GM18505 (cell line): ENCODE data around the gene NPTX2.
A peak's percentile ranks its signal among the peaks of the same experiment; 100 is the strongest.

Experiments
- ATAC-seq: cut with Tn5 transposase; IDR thresholded peaks from one replicate; pipeline ENCODE4 v1.9.1; 2021; ENCODE audit not compliant: unreplicated experiment
- POLR2A ChIP-seq: IDR thresholded peaks from 4 replicates; pipeline ENCODE4 v1.6.1; 2011; ENCODE audit warnings: borderline replicate concordance; ENCODE audit not compliant: insufficient read depth, insufficient read length; ENCODE audit errors: extremely low read depth

The NPTX2 gene

DNA sequence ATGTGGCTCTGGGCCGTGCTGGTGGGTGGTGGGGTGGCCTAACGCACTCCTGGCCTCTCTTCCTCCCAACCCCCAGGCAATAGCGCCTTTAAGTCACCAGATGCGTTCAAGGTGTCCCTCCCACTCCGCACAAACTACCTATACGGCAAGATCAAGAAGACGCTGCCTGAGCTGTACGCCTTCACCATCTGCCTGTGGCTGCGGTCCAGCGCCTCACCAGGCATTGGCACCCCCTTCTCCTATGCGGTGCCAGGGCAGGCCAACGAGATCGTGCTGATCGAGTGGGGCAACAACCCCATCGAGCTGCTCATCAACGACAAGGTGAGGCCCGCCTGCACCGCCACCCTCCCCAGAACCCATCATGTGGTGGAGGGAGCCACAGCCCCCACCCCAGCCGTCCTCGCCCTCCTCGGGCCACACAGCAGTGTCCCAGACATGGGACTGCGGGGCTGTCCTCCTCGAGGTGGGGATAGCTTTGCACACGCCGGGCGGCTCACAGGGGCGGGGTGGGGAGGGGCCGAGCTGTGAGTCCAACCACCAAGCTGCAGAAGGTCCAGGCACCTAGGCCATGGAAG is 7.8 kb downstream of the NPTX2 start:
- TF ChIP-seq POLR2A = no peak
- ATAC-seq = no peak

DNA sequence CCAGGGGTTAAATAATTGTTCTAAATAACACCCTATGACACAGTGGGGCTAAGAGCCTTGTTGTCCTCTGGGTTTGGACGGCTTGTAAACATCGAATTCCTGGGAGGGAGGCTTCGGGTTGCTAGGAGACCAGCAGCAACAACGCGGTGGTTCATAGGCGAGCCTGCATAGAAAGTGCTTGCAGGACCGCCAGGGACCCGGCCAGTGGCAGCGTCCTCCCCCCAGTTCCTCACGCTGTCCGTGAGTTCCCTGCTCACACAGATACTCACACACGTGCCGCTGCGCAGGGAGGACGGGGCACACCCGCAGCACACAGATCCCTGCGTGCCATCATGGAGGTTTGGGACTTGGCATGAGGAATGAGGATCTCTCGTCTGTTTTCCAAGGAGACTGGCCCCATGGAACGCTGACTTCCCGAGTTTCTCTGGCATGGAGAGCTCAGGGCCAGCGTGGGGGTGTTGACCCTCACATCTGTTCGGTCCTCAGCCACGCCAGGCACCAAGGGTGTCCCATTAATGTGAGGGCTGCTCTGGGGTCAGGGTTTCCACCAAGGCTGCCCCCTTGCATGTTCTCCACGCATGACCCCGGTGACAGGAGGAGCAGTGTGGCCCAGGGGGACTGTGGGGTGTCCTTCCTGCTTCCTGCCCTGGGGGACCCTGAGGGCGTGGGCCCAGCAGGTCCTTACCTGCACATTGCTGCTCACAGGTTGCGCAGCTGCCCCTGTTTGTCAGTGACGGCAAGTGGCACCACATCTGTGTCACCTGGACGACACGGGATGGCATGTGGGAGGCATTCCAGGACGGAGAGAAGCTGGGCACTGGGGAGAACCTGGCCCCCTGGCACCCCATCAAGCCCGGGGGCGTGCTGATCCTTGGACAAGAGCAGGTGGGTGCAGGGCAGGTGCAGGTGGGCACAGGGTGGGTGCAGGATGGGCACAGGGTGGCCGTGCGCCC is 9.7 kb downstream of the NPTX2 start:
- ATAC-seq = no peak
- no peak for TF ChIP-seq POLR2A

DNA sequence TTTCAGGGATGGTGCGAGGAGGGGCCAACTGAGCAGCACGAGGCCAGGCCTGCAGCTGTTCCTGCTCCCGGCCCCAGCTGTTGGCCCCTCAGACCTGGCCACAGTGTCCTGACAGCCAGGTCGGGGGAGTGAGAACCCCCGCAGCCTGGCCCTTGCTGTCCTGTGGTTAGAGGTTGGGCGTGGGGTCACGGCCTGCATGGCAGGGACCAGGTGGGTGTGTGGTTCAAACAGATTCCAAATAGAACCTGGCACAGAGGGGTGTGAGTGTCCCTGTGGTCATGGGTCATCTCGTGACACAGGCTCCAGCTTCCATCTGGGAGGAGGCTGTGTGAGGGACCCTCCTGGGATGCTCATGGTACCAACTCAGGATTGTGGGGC is 10.3 kb downstream of the NPTX2 start:
- TF ChIP-seq POLR2A = no peak

DNA sequence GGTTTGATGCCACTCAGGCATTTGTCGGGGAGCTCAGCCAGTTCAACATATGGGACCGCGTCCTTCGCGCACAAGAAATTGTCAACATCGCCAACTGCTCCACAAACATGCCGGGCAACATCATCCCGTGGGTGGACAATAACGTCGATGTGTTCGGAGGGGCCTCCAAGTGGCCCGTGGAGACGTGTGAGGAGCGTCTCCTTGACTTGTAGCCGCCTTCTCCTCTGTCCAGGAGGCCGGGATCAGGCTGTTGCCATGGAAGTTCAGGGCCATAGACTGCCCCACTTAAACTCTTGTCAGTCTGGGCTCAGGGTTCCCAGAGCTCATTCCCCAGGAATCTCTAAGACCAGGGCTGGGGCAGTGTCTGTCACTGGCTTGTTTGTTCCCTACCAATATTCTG is 11.3 kb downstream of the NPTX2 start:
- no peak for TF ChIP-seq POLR2A
- ATAC-seq = no peak

More for the DNA sequence above, 10.3 kb downstream of the NPTX2 start:
- no peak for ATAC-seq

DNA sequence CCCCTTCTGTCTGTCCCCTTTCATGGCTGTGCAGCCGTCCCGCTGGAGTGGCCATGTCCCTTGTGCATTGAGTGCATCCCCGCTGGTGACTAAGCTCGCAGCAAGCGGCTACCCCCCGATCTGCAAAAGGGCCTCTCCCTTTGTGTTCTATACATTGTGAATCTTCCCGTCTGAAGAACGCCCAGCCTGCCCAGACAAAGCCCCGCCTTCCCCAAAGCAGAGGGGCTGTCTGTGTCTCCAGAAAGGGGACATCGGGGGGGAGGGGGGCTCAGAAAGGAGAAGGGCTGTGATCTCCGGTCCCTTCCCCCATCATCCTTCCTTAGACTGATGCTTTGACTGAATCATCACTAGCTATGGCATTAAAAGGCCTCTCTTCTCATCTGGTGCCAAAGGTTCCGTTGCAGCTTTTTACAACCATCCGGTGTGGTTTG is 11.9 kb downstream of the NPTX2 start:
- ATAC-seq = no peak
- TF ChIP-seq POLR2A = no peak

DNA sequence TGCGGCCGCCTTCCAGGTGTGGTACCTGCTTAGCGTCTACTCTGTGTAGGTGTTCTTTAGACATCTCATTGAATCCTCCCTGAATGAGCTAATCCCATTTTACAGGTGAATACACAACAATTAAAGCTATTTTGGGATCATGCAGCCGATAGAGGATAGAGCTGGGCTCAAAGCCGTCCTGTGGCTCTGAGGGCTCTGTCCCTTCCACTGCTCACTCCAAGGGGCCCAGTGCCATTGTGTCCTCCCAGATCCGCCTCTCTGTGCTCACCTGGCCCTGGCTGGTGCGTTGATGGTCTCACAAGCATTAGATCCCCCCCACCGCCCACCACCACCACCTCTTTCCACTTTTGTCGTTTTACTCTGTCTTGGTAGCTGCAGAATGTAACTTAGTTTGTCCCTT is 13.1 kb downstream of the NPTX2 start:
- no peak for ATAC-seq
- TF ChIP-seq POLR2A = no peak

DNA sequence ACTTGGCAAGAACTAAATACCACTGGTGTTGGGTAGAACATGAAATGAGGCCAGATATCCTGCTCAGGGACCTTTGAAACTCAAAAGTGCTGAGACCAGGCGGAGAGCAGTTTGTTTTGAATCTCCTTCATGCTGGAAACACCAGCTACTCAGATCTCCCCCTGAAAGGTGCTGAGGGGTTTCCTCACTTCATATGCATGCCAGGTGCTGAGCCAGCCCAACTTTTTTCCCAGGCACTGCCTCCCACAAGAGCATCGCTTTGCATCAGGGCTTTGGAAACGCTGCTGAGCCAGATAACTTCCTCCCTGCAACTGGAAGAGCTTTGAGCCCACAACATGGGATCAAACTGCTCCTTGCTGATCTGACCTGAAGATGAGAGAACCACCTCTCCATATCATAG is 13.7 kb downstream of the NPTX2 start:
- no peak for ATAC-seq
- TF ChIP-seq POLR2A = no peak

DNA sequence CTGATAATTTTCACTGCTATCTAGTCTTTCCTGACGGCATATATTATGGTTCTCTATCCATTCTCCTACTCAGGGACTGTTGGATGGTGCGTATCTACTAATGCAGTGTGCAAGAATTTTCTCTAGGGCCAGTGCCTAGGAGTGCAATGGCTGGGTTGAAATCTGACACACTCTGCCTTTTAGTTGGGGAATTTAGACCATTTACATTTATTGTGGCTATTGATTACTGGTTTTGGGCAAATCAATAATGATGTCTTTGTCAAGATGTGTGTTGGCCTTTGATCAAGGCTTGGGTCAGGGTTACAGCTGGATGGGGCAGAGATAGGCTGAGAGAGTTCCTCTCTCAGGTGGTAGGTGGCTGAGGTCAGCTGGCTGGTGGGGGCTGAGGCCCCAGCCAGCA is 21.8 kb downstream of the NPTX2 start:
- no peak for TF ChIP-seq POLR2A
- ATAC-seq = no peak

DNA sequence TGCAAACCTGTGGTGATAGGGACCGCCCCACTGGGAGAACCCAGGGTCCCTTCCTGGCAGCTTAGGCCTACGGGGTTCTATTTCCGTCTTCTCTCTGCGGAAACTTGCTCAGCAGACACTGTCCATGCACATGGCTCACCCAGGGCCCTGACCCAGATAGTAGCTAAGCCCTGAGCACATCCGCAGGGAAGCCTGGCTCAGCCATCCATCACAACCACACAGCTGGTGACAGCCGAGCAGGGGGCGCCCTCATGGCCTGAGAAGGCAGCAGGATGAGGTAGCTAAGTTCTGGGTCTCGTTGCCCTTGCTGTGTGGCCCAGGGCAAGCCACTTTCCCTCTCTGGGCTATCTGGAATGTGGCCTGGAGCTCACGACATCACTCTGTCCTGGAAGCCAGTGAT is 23.3 kb downstream of the NPTX2 start:
- no peak for TF ChIP-seq POLR2A
- no peak for ATAC-seq

DNA sequence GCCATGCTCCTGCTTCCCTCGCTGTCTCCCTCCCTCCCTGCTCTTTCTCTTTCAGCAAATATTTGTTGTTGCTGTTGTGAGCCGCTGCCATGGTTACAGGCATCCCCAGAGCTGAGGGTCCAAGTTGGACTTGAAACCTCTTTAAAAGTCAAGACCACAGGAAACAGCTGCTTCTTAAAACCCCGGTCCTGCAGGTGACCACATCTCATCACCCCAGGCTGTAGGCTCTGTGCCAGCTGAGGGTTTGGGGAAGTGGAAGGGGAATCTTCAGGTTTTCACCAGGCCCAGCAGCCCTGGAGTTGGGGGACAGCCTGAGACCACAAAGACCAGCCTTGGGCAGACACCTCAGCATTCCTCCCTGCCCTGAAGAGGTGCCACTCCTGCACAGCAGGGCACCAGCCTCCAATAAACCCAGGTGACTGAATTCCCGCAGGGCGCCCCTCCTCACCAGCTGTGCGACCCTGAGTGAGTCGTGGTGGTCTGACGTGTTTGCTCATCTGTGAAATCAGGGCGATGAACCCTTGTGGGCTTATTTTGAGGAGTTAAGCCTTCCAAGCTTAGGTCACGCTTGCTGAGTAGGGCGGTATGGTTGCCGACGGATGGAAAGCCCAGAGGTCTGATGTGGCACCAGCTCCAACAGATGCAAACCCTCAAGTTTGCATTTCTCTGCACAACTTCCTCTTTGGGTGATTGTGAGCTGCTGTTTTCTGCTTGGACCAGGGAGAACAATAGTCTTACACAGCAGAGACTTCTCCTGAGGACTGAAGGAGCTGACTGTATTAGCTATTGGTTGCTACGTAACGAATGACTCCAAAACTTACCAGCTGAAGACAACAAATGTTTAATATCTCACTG is 24.8 kb downstream of the NPTX2 start:
- no peak for TF ChIP-seq POLR2A
- ATAC-seq = peak; percentile 74

DNA sequence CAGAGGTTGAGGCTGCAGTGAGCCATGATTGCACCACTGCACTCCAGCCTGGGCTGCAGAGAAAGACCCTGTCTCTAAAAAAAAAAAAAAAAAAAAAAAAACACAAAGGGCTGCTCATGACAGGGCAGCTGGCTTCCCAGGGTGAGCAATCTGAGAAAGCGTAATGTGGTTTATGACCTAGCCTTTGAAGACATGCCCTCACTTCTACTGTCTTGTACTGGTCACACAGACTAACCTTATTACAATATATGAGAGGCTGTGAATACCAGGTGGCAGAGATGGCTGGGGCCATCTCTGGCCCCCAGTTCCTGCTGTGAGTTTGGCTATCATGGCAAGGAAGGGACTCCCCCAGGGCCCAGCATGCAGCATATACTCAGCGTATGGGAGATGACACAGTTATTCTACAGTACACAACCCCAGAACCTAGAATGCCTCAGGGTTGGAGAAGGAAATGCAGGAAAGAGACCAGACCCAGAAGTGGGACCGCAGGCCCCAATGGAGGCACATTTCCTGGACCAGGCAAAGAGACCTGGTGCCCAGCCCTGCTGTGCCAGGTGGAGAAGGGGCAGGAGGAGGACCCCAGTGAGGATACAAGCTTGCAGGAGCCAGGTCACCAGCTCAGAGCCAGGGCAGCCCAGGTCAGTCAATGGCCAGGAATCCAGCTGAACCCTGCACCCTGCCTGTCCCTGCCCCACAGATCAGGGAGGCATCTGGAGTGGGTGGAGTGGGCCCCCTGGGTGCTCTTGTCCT is 26.3 kb downstream of the NPTX2 start:
- ATAC-seq = no peak
- TF ChIP-seq POLR2A = no peak

DNA sequence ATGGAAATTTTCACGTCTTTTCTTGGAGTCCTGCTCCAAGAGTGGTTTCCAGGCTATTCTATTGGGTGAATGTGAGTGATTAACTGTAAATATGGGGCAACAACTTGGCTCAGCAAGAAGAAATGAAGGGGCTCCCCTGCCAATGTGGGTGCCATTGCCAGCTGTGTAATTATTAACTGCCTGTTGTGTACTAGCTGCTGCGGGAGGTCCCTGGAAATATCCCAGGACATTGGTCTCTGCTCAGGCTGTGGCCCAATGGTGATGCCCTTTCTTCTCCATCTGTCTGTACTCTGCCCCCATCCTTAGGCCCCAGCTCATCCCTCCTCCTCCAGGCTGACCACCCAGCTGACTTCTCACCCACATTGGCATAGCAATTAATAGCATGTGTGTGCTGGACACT is 29.4 kb downstream of the NPTX2 start:
- ATAC-seq = no peak
- no peak for TF ChIP-seq POLR2A

DNA sequence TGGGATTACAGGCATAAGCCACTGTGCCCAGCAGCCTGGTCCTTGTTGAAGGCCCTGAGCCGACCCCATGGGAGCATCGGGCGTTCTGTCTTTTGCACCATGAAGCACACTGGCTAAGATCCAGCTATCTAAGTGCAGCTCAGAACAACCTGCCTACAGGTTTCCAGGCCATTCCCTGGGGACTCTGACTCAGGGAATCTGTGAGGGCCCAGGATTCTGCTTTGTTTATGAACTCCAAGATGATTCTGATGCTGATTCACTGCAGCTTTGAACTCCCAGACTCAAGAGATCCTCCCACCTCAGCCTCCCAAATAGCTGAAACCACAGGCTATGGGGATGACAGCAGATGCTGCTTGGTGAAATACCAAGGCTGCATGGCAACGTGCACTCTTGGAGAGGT is 30.2 kb downstream of the NPTX2 start:
- ATAC-seq = no peak
- no peak for TF ChIP-seq POLR2A
